H9 (cell line): Measurements from ENCODE around the gene SELENOW. TPM values are rescaled to one million over a fixed set of nuclear protein-coding genes. Genes with fewer than 3 reads are reported as not detected.
"Not testable (repeated sequence)": the region's sequence is repeated elsewhere in the genome, so short reads cannot be mapped to it uniquely, and the experiment has no call there.

Experiments
- DNase-seq: peaks from one replicate; pipeline ENCODE4 v3.0.0-alpha.2; 2017
- H2AFZ ChIP-seq: one replicate; pipeline ENCODE4 v1.6.1; 2013; ENCODE audit warnings: mild to moderate bottlenecking, low read length, control low read depth, moderate library complexity
- H2AK5ac ChIP-seq: 2 replicates; pipeline ENCODE4 v1.6.1; 2013; ENCODE audit warnings: low read length, control low read depth, mixed read lengths; ENCODE audit not compliant: insufficient read length
- H2BK120ac ChIP-seq: one replicate; pipeline ENCODE4 v1.6.1; 2013; ENCODE audit warnings: low read depth, mild to moderate bottlenecking, low read length, control low read depth, inconsistent platforms; ENCODE audit not compliant: poor library complexity, severe bottlenecking
- H2BK12ac ChIP-seq: 2 replicates; pipeline ENCODE4 v1.6.1; 2013; ENCODE audit warnings: low read length, control low read depth, mixed read lengths, low read depth; ENCODE audit not compliant: insufficient read length
- H2BK15ac ChIP-seq: 2 replicates; pipeline ENCODE4 v1.6.1; 2013; ENCODE audit warnings: low read depth, low read length, control low read depth
- H2BK20ac ChIP-seq: one replicate; pipeline ENCODE4 v1.6.1; 2013; ENCODE audit warnings: low read depth, mild to moderate bottlenecking, low read length, control low read depth, inconsistent platforms; ENCODE audit not compliant: poor library complexity, severe bottlenecking
- H2BK5ac ChIP-seq: 2 replicates; pipeline ENCODE4 v1.6.1; 2013; ENCODE audit warnings: low read length, control low read depth, mixed read lengths; ENCODE audit not compliant: insufficient read length
- H3K14ac ChIP-seq: 2 replicates; pipeline ENCODE4 v1.6.1; 2013; ENCODE audit warnings: low read length, control low read depth; ENCODE audit not compliant: insufficient read depth
- H3K18ac ChIP-seq: 2 replicates; pipeline ENCODE4 v1.6.1; 2013; ENCODE audit warnings: low read depth, mild to moderate bottlenecking, mixed read lengths, low read length, control low read depth; ENCODE audit not compliant: insufficient read length
- H3K23ac ChIP-seq: 2 replicates; pipeline ENCODE4 v1.6.1; 2013; ENCODE audit warnings: low read length, control low read depth, mixed read lengths, low read depth; ENCODE audit not compliant: insufficient read length
- H3K23me2 ChIP-seq: 2 replicates; pipeline ENCODE4 v1.6.1; 2013; ENCODE audit warnings: low read depth, mild to moderate bottlenecking, mixed read lengths, low read length, control low read depth; ENCODE audit not compliant: insufficient read length, poor library complexity, severe bottlenecking
- H3K27ac ChIP-seq: 2 replicates; pipeline ENCODE4 v1.5.1; 2013; ENCODE audit warnings: low read length, control low read depth, mixed read lengths, low read depth; ENCODE audit not compliant: insufficient read length
- H3K27me3 ChIP-seq: 2 replicates; pipeline ENCODE4 v1.6.1; 2013; ENCODE audit warnings: low read length, control low read depth, inconsistent platforms; ENCODE audit not compliant: insufficient read depth
- H3K4ac ChIP-seq: 2 replicates; pipeline ENCODE4 v1.6.1; 2013; ENCODE audit warnings: low read depth, mild to moderate bottlenecking, control low read depth, inconsistent platforms, low read length, moderate library complexity
- H3K4me1 ChIP-seq: 2 replicates; pipeline ENCODE4 v1.6.1; 2013; ENCODE audit warnings: low read length, control low read depth, inconsistent platforms; ENCODE audit not compliant: insufficient read depth
- H3K4me2 ChIP-seq: 2 replicates; pipeline ENCODE4 v1.6.1; 2013; ENCODE audit warnings: low read length, control low read depth, mixed read lengths; ENCODE audit not compliant: insufficient read length, insufficient read depth
- H3K56ac ChIP-seq: 2 replicates; pipeline ENCODE4 v1.6.1; 2013; ENCODE audit warnings: low read depth, mild to moderate bottlenecking, mixed read lengths, low read length, control low read depth; ENCODE audit not compliant: insufficient read length
- H3K79me1 ChIP-seq: 2 replicates; pipeline ENCODE4 v1.6.1; 2013; ENCODE audit warnings: low read depth, mild to moderate bottlenecking, moderate library complexity, low read length, control low read depth, inconsistent platforms; ENCODE audit not compliant: insufficient read depth, poor library complexity, severe bottlenecking
- H3K79me2 ChIP-seq: 2 replicates; pipeline ENCODE4 v1.6.1; 2013; ENCODE audit warnings: low read length, control low read depth, inconsistent platforms; ENCODE audit not compliant: insufficient read depth
- H3K9ac ChIP-seq: 2 replicates; pipeline ENCODE4 v1.6.1; 2013; ENCODE audit warnings: low read length, control low read depth, mixed read lengths; ENCODE audit not compliant: insufficient read length; ENCODE audit errors: extremely low read depth
- H3K9me3 ChIP-seq: one replicate; pipeline ENCODE4 v1.6.1; 2013; ENCODE audit warnings: low read depth, low read length, inconsistent platforms; ENCODE audit not compliant: control insufficient read depth
- H3T11ph ChIP-seq: one replicate; pipeline ENCODE4 v1.6.1; 2013; ENCODE audit warnings: mild to moderate bottlenecking, low read length, control low read depth, inconsistent platforms
- H4K20me1 ChIP-seq: one replicate; pipeline ENCODE4 v1.6.1; 2013; ENCODE audit not compliant: control insufficient read depth, insufficient read length, insufficient read depth
- H4K5ac ChIP-seq: 2 replicates; pipeline ENCODE4 v1.6.1; 2013; ENCODE audit warnings: low read depth, mild to moderate bottlenecking, mixed read lengths, low read length, control low read depth; ENCODE audit not compliant: insufficient read length
- H4K8ac ChIP-seq: replicated peaks from 2 replicates; pipeline ENCODE4 v1.6.1; 2013; ENCODE audit warnings: low read length, control low read depth, mixed read lengths, low read depth; ENCODE audit not compliant: insufficient read length
- H4K91ac ChIP-seq: 2 replicates; pipeline ENCODE4 v1.6.1; 2013; ENCODE audit warnings: low read depth, mild to moderate bottlenecking, moderate library complexity, mixed read lengths, low read length, control low read depth; ENCODE audit not compliant: insufficient read length
- H3K27ac Mint-ChIP-seq, 3 experiments: 2 replicates in 2 of 3; 3 replicates in 1 of 3; pipeline ENCODE4 v1.8.0; 2020 to 2021; ENCODE audit warnings: mixed read lengths in 3 of 3, mild to moderate bottlenecking in 1 of 3, moderate library complexity in 1 of 3
- H3K27me3 Mint-ChIP-seq: 2 replicates; pipeline ENCODE4 v1.8.0; 2021; ENCODE audit warnings: low read depth, mild to moderate bottlenecking, moderate library complexity, mixed read lengths
- H3K36me3 Mint-ChIP-seq, 3 experiments: 2 replicates in 2 of 3; 3 replicates in 1 of 3; pipeline ENCODE4 v1.8.0; 2020 to 2021; ENCODE audit warnings: low read depth in 3 of 3, mixed read lengths in 3 of 3; ENCODE audit not compliant: insufficient read depth in 1 of 3
- H3K4me1 Mint-ChIP-seq, 2 experiments: 2 replicates each; pipeline ENCODE4 v1.8.0; 2020; ENCODE audit warnings: mixed read lengths in 2 of 2
- H3K4me3 Mint-ChIP-seq, 2 experiments: 2 replicates in 1 of 2; 3 replicates in 1 of 2; pipeline ENCODE4 v1.8.0; 2020 to 2021; ENCODE audit warnings: mild to moderate bottlenecking in 2 of 2, mixed read lengths in 2 of 2, moderate library complexity in 1 of 2
- H3K9me3 Mint-ChIP-seq, 2 experiments: 2 replicates in 1 of 2; 3 replicates in 1 of 2; pipeline ENCODE4 v1.8.0; 2020; ENCODE audit warnings: mild to moderate bottlenecking in 2 of 2, mixed read lengths in 2 of 2, moderate library complexity in 1 of 2
- WGBS: extraction: QIAGEN DNeasy Blood & Tissue Kit; methylation state at CpG from one replicate; pipeline ENCODE4 v1.1.7; 2013; ENCODE audit warnings: missing lambda C conversion rate, low lambda C conversion rate, mixed read lengths; ENCODE audit not compliant: insufficient read length; ENCODE audit errors: extremely low coverage; 5-methylcytosine and 5-hydroxymethylcytosine counted together
- total RNA-seq: library from RNA; stranded (reverse); gene quantifications from 2 replicates; pipeline ENCODE4 v1.2.1, GENCODE V29; 2021
- TF ChIP-seq, protein P1 (sequence below): fragments of 200-600 bp; sonication (generic); conservative IDR thresholded peaks from 3 replicates; pipeline ENCODE4 v1.8.0; 2021; ENCODE audit warnings: antibody characterized with exemption, mild to moderate bottlenecking

SELENOW gene
- total RNA-seq, 1 experiment from 2014 or later = 388 TPM

- H3K9ac ChIP-seq = no peak overlapping the region
- H4K5ac ChIP-seq = no peak overlapping the region
- no peak overlapping the region for H3K56ac ChIP-seq
- no peaks in the 10 kb centered on the region for H3K79me2 ChIP-seq
- no peak overlapping the region for H4K8ac ChIP-seq
- TF ChIP-seq, protein P1, sequence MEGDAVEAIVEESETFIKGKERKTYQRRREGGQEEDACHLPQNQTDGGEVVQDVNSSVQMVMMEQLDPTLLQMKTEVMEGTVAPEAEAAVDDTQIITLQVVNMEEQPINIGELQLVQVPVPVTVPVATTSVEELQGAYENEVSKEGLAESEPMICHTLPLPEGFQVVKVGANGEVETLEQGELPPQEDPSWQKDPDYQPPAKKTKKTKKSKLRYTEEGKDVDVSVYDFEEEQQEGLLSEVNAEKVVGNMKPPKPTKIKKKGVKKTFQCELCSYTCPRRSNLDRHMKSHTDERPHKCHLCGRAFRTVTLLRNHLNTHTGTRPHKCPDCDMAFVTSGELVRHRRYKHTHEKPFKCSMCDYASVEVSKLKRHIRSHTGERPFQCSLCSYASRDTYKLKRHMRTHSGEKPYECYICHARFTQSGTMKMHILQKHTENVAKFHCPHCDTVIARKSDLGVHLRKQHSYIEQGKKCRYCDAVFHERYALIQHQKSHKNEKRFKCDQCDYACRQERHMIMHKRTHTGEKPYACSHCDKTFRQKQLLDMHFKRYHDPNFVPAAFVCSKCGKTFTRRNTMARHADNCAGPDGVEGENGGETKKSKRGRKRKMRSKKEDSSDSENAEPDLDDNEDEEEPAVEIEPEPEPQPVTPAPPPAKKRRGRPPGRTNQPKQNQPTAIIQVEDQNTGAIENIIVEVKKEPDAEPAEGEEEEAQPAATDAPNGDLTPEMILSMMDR = no peak
- Mint-ChIP-seq H3K9me3 (no peaks in the 10 kb centered on the region), H3K36me3 (peaks cover 28 to 50% (median 48%) of the 10 kb centered on the region in 3 experiments), H3K27me3 (no peaks in the 10 kb centered on the region; the same call in 1 of the 2 replicates), H3K4me1 (peaks cover 14 to 22% of the 10 kb centered on the region in 2 experiments), H3K27ac (peak overlapping the region in 2 of 3 experiments; percentile 18 to 72; a peak in 2 of 7 replicates), H3K4me3 (no peak overlapping the region)
- WGBS = no CpG with 5 or more reads among the region's 7 CpGs
- H2BK12ac ChIP-seq = no peak overlapping the region
- H3K23me2 ChIP-seq = no peaks in the 10 kb centered on the region
- no peak overlapping the region for H2AK5ac ChIP-seq
- no peak overlapping the region for H3K14ac ChIP-seq
- H3K79me1 ChIP-seq = no peaks in the 10 kb centered on the region
- H2BK120ac ChIP-seq = no peak overlapping the region
- no peak overlapping the region for H3K4ac ChIP-seq
- H3K23ac ChIP-seq = no peak overlapping the region
- H2AFZ ChIP-seq = no peak overlapping the region
- H3K9me3 ChIP-seq = no peaks in the 10 kb centered on the region
- H3K4me1 ChIP-seq = no peaks in the 10 kb centered on the region
- no peak for DNase-seq
- no peak overlapping the region for H2BK15ac ChIP-seq
- no peak overlapping the region for H3T11ph ChIP-seq
- no peaks in the 10 kb centered on the region for H3K27me3 ChIP-seq
- no peaks in the 10 kb centered on the region for H4K20me1 ChIP-seq
- H3K4me2 ChIP-seq = no peak overlapping the region
- no peak overlapping the region for H4K91ac ChIP-seq
- no peak overlapping the region for H2BK5ac ChIP-seq
- no peak overlapping the region for H3K18ac ChIP-seq
- H3K27ac ChIP-seq = peak overlapping the region; percentile 8
- H2BK20ac ChIP-seq = no peak overlapping the region
Measured at GRCh38 chr19:47786566-47786965, 8.1 kb downstream of the SELENOW start.

GRCh38 chr19:47787307-47787706, 8.8 kb downstream of the SELENOW start:
- H3K9ac ChIP-seq, H2BK20ac ChIP-seq, DNase-seq, H3K27ac Mint-ChIP-seq, H2AFZ ChIP-seq, H3K56ac ChIP-seq, H2BK120ac ChIP-seq, H3K27me3 ChIP-seq, H3K27ac ChIP-seq, H3K4me1 ChIP-seq, H3K27me3 Mint-ChIP-seq, H3K4ac ChIP-seq, H4K5ac ChIP-seq, H3K9me3 ChIP-seq, H3K23me2 ChIP-seq, H3K18ac ChIP-seq, H3K14ac ChIP-seq, H3K23ac ChIP-seq, H4K91ac ChIP-seq, H3K4me2 ChIP-seq, H3K79me1 ChIP-seq, H2BK15ac ChIP-seq, H3T11ph ChIP-seq, H2BK12ac ChIP-seq, H3K4me3 Mint-ChIP-seq, H3K9me3 Mint-ChIP-seq, H2AK5ac ChIP-seq, H3K79me2 ChIP-seq, H2BK5ac ChIP-seq, H4K20me1 ChIP-seq, H4K8ac ChIP-seq: not testable (repeated sequence)
- no CpG with 5 or more reads among the region's 10 CpGs for WGBS
- Mint-ChIP-seq H3K4me1 (peaks cover 14 to 22% of the 10 kb centered on the region in 2 experiments), H3K36me3 (peaks cover 22 to 43% (median 41%) of the 10 kb centered on the region in 3 experiments)
